GM12878 (cell line): Measurements from ENCODE around the gene CCR2. TPM values are rescaled to one million over a fixed set of nuclear protein-coding genes. Genes with fewer than 3 reads are reported as not detected.
A peak's percentile ranks its signal among the peaks of the same experiment; 100 is the strongest.

ENCODE experiments used
- ATAC-seq: fragments of 200-7000 bp; cut with Tn5 transposase; 3 replicates; pipeline ENCODE4 v1.9.1; 2020; ENCODE audit warnings: mild to moderate bottlenecking, moderate library complexity
- BruUV-seq: library from RNA; stranded (reverse); fragments of 400-500 nt; replicated peaks from 2 replicates; lab custom pipeline; 2021; lab: Mats Ljungman, UMichigan
- CTCF ChIA-PET: fragments of 300-600 bp; sonication (Branson Sonifier 250); formaldehyde crosslinking; extraction: SDS; loops from one replicate; lab custom pipeline; 2021; ENCODE audit warnings: inconsistent platforms; lab: Yijun Ruan, JAX
- POLR2A ChIA-PET: fragments of 350-600 bp; formaldehyde crosslinking; extraction: SDS; loops from one replicate; lab custom pipeline; 2021; ENCODE audit warnings: inconsistent platforms; lab: Charles Lee
- RAD21 ChIA-PET: fragments of 300-600 bp; sonication (Branson Sonifier 250); formaldehyde crosslinking; loops from one replicate; lab custom pipeline; 2023; ENCODE audit warnings: antibody characterized with exemption; ENCODE audit not compliant: unreplicated experiment; lab: Charles Lee
- SMC1A ChIA-PET: fragments of 300-600 bp; sonication (Branson Sonifier 250); formaldehyde crosslinking; loops from one replicate; lab custom pipeline; 2023; ENCODE audit not compliant: unreplicated experiment, uncharacterized antibody; lab: Charles Lee
- DNase-seq: peaks from one replicate; pipeline ENCODE4 v3.0.0-alpha.2; 2011; ENCODE audit warnings: low read depth, low spot score
- FAIRE-seq: peaks from 3 replicates; lab custom pipeline; 2011; peaks lifted over from hg19 to GRCh38; lab: Jason Lieb, UNC
- H2AFZ ChIP-seq: 2 replicates; pipeline ENCODE4 v1.6.0; 2011; ENCODE audit warnings: low read depth, low read length, control low read depth; ENCODE audit not compliant: control insufficient read depth
- H3K27ac ChIP-seq: 2 replicates; pipeline ENCODE4 v1.5.1; 2011; ENCODE audit warnings: control low read depth; ENCODE audit not compliant: control insufficient read depth, insufficient read depth
- H3K27me3 ChIP-seq, 2 experiments: replicated peaks in 1 of 2; 2 replicates each; pipeline versions ENCODE4 v1.6.0 to v1.6.1; 2011; ENCODE audit warnings: low read length in 1 of 2; ENCODE audit not compliant: control insufficient read depth in 2 of 2, insufficient read depth in 2 of 2
- H3K36me3 ChIP-seq, 2 experiments: 2 replicates each; pipeline ENCODE4 v1.5.1; 2011; ENCODE audit warnings: low read length in 1 of 2; ENCODE audit not compliant: control insufficient read depth in 2 of 2, insufficient read depth in 2 of 2
- H3K4me1 ChIP-seq: 2 replicates; pipeline ENCODE4 v1.6.1; 2011; ENCODE audit warnings: mild to moderate bottlenecking, low read length, moderate library complexity, mixed read lengths; ENCODE audit not compliant: control insufficient read depth, insufficient read depth
- H3K4me2 ChIP-seq: 2 replicates; pipeline ENCODE4 v1.6.0; 2011; ENCODE audit warnings: control low read depth; ENCODE audit not compliant: control insufficient read depth, insufficient read depth
- H3K4me3 ChIP-seq: fragments of 200-600 bp; sonication (generic); 2 replicates; pipeline ENCODE4 v1.5.1; 2016
- H3K79me2 ChIP-seq: 2 replicates; pipeline ENCODE4 v1.6.0; 2011; ENCODE audit warnings: low read length; ENCODE audit not compliant: control insufficient read depth, insufficient read depth
- H3K9ac ChIP-seq: 2 replicates; pipeline ENCODE4 v1.8.0; 2011; ENCODE audit warnings: low read length, control low read depth, mixed read lengths; ENCODE audit not compliant: control insufficient read depth, insufficient read depth
- H3K9me3 ChIP-seq: replicated peaks from 3 replicates; pipeline ENCODE4 v1.5.1; 2011; ENCODE audit warnings: mild to moderate bottlenecking, low read length; ENCODE audit not compliant: control insufficient read depth, insufficient read depth
- H4K20me1 ChIP-seq: 2 replicates; pipeline ENCODE4 v1.6.0; 2011; ENCODE audit not compliant: control insufficient read depth, insufficient read depth
- CTCF ChIP-seq, 3 experiments: IDR thresholded peaks in 2 of 3; conservative IDR thresholded peaks in 1 of 3; 2 replicates each; pipeline ENCODE4 v1.5.1; 2011; ENCODE audit warnings: low read depth in 3 of 3, low read length in 3 of 3, mild to moderate bottlenecking in 3 of 3, control low read depth in 2 of 3, moderate library complexity in 2 of 3, inconsistent platforms in 1 of 3, mixed read lengths in 1 of 3; ENCODE audit not compliant: control insufficient read depth in 2 of 3, insufficient read depth in 1 of 3; ENCODE audit errors: extremely low read depth in 1 of 3
- IKZF1 ChIP-seq: fragments of 450-650 bp; conservative IDR thresholded peaks from 2 replicates; pipeline ENCODE4 v1.6.1; 2017; ENCODE audit warnings: antibody characterized with exemption, mild to moderate bottlenecking
- MLLT1 ChIP-seq: fragments of 450-650 bp; IDR thresholded peaks from 2 replicates; pipeline ENCODE4 v1.6.1; 2016; ENCODE audit warnings: mild to moderate bottlenecking
- WGBS: methylation state at CpG from one replicate; pipeline ENCODE4 v1.1.6; 2016; ENCODE audit warnings: low lambda C conversion rate; ENCODE audit not compliant: insufficient replicate concordance, insufficient coverage; ENCODE audit errors: missing lambda C conversion rate; 5-methylcytosine and 5-hydroxymethylcytosine counted together
- in situ Hi-C: fragments of 300-500 bp; cut with MboI; formaldehyde crosslinking; loops from 9 replicates; pipeline ENCODE4 v1.14.3; 2018; ENCODE audit warnings: mixed read lengths
- intact Hi-C: fragments of 100-400 bp; cut with micrococcal nuclease; formaldehyde crosslinking; loops from one replicate; pipeline ENCODE4 v1.14.2; 2022; ENCODE audit not compliant: unreplicated experiment
- polyA plus RNA-seq, 11 experiments: library from polyadenylated mRNA; depleted of rRNA in 4 of 11; unstranded in 6 of 11; stranded (reverse) in 5 of 11; fragments of >200 nt; fragmentation: Nextera tagmentation in 4 of 11; fragmentation: Illumina TruSeq in 1 of 11; extraction: Ambion mirVana in 4 of 11; extraction: Trizol in 1 of 11; gene quantifications; 1 replicate in 1 of 11; 2 replicates in 10 of 11; pipeline versions ENCODE4 v1.2.1 to v1.2.3, GENCODE V29; 2011 to 2016; ENCODE audit warnings: inconsistent platforms in 2 of 11, missing spikeins in 2 of 11, low read depth in 1 of 11
- total RNA-seq, 4 experiments: library from RNA; depleted of rRNA in 3 of 4; stranded (reverse); fragments of >200 nt in 3 of 4; fragmentation: Illumina TruSeq in 1 of 4; extraction: Trizol in 1 of 4; gene quantifications; 2 replicates each; pipeline versions ENCODE4 v1.2.1 to v1.2.3, GENCODE V29; 2013 to 2021

The CCR2 gene
- total and polyA plus RNA-seq, 10 of the 15 experiments (the other 5 are each of a cell fraction or from before 2014, with no cell fraction given): 1.9 to 4.7 (median 3.5) TPM; not detected in 1

DNA sequence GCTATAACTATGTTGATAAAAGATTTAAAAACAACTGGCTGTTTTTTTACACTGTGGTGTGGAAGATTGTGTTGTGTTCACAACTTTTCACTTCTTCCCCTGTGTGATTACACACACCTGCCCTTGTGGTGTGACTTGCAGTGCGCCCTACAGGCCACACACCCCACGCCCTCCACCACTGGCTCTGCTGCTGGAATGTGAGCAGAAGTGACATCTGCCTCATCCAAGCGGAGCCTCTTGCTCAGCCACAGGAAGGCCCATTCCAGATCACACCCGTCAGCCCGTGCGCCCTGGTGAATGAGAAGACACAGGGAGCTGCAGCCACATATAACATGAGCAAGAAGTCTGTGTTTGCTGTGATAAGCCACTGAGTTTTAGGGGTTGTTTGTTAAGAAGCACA, 7.0 kb downstream of the CCR2 start:
- ChIA-PET POLR2A (interaction anchor here (1.6 kb wide), 1 partner anchor 9 kb away, joined by 4 read pairs; the partner anchor contains the start of gene CCR5), SMC1A (interaction anchor here (1.2 to 4.0 kb wide), 13 partner anchors 9 to 267 kb away, joined by 3 to 37 read pairs (median 6); partner anchors contain the start of genes CCR1 and CCR5), CTCF (interaction anchor here (1.3 to 4.0 kb wide), 12 partner anchors 9 to 282 kb away, joined by 3 to 37 read pairs (median 6); partner anchors contain the start of gene CCR5), RAD21 (interaction anchor here (1.0 to 6.0 kb wide), 9 partner anchors 9 to 420 kb away, joined by 3 to 38 read pairs (median 4); partner anchors contain the start of gene CCR5)
- in situ Hi-C loops (no loop called here), intact Hi-C loops (loop anchor here (2.0 kb wide), 1 partner anchor 62 kb away; no protein-coding TSS in a partner anchor)
- 81% methylated on average over 6 of the region's 6 CpGs for WGBS
- no peaks in the 10 kb centered on the region for H4K20me1 ChIP-seq
- no peak overlapping the region for H3K9ac ChIP-seq
- no peak overlapping the region for H3K27ac ChIP-seq
- H3K4me1 ChIP-seq: peaks cover 40% of the 10 kb centered on the region
- TF ChIP-seq CTCF (IDR thresholded peaks at IDR 0.05 in 2 of 3, conservative IDR thresholded peaks at IDR 0.05 in 1 of 3; ENCODE audit: control insufficient read depth in 2 of 3, extremely low read depth in 1 of 3, insufficient read depth in 1 of 3, low read depth in 3 of 3, low read length in 3 of 3) (0 out of 6 replicates have a peak, but pooled peaks of 1 of the 3 experiments have one; percentile 10), MLLT1 (no peak), IKZF1 (0 out of 2 replicates have a peak, but pooled peaks have one; percentile 10)
- H3K4me3 ChIP-seq: no peak overlapping the region
- H2AFZ ChIP-seq: no peak overlapping the region
- no peaks in the 10 kb centered on the region for H3K9me3 ChIP-seq
- H3K79me2 ChIP-seq: no peaks in the 10 kb centered on the region
- DNase-seq: no peak
- ATAC-seq: peak; percentile 53
- no peak for FAIRE-seq
- H3K4me2 ChIP-seq: no peak overlapping the region
- no peaks in the 10 kb centered on the region for H3K36me3 ChIP-seq
- no peaks in the 10 kb centered on the region for H3K27me3 ChIP-seq
- no TSS peak for BruUV-seq
